Karpas-422 (cell line): ENCODE data around the gene PAIP1. TPM values are rescaled to one million over a fixed set of nuclear protein-coding genes. Genes with fewer than 3 reads are reported as not detected.

Source experiments
- DNase-seq: peaks from one replicate; pipeline ENCODE4 v3.0.0-alpha.2; 2015
- H2AFZ ChIP-seq: fragments of 200-600 bp; sonication (generic); 2 replicates; pipeline ENCODE4 v1.6.1; 2014; ENCODE audit warnings: antibody characterized with exemption, low read length, mixed read lengths
- H3K27ac ChIP-seq: fragments of 200-600 bp; sonication (generic); 2 replicates; pipeline ENCODE4 v1.5.1; 2014; ENCODE audit warnings: mild to moderate bottlenecking, low read length, moderate library complexity
- H3K27me3 ChIP-seq: fragments of 200-600 bp; sonication (generic); 2 replicates; pipeline ENCODE4 v1.6.1; 2014; ENCODE audit warnings: low read length, mixed read lengths
- H3K36me3 ChIP-seq: fragments of 200-600 bp; sonication (generic); 2 replicates; pipeline ENCODE4 v1.6.1; 2014; ENCODE audit warnings: low read length, mixed read lengths; ENCODE audit not compliant: insufficient read depth
- H3K4me1 ChIP-seq: fragments of 200-600 bp; sonication (generic); 2 replicates; pipeline ENCODE4 v1.6.1; 2014; ENCODE audit warnings: mild to moderate bottlenecking, low read length, mixed read lengths
- H3K4me2 ChIP-seq: fragments of 200-600 bp; sonication (generic); 2 replicates; pipeline ENCODE4 v1.6.1; 2014; ENCODE audit warnings: low read length, low read depth, mild to moderate bottlenecking; ENCODE audit not compliant: poor library complexity, severe bottlenecking
- H3K4me3 ChIP-seq: fragments of 200-600 bp; sonication (generic); 2 replicates; pipeline ENCODE4 v1.5.1; 2014; ENCODE audit warnings: mild to moderate bottlenecking, antibody characterized with exemption, low read length, mixed read lengths
- H3K79me2 ChIP-seq: fragments of 200-600 bp; sonication (generic); 2 replicates; pipeline ENCODE4 v1.6.1; 2014; ENCODE audit warnings: mild to moderate bottlenecking, low read length, mixed read lengths
- H3K9ac ChIP-seq: fragments of 200-600 bp; sonication (generic); 2 replicates; pipeline ENCODE4 v1.6.0; 2014; ENCODE audit warnings: low read length
- H3K9me2 ChIP-seq: fragments of 200-600 bp; sonication (generic), shearing (Covaris generic); replicated peaks from 2 replicates; pipeline ENCODE4 v1.6.0; 2014; ENCODE audit warnings: mild to moderate bottlenecking, low read length, moderate library complexity; ENCODE audit not compliant: insufficient read depth
- H3K9me3 ChIP-seq: fragments of 300-700, 200-600 bp; sonication (generic); 2 replicates; pipeline ENCODE4 v1.6.1; 2014; ENCODE audit warnings: low read length, mixed read lengths
- H4K20me1 ChIP-seq: fragments of 200-600 bp; sonication (generic); 2 replicates; pipeline ENCODE4 v1.6.1; 2014; ENCODE audit warnings: mild to moderate bottlenecking, antibody characterized with exemption, low read length, low read depth; ENCODE audit not compliant: insufficient read depth
- total RNA-seq: library from RNA; depleted of rRNA; stranded (reverse); fragments of >200 nt; shearing (Covaris generic); gene quantifications from 2 replicates; pipeline ENCODE4 v1.2.3, GENCODE V29; 2014; ENCODE audit warnings: low replicate concordance

The PAIP1 gene
- total RNA-seq, 1 experiment from 2014 or later, result 128 TPM

- no peak overlapping the region for H2AFZ ChIP-seq
- no peaks in the 10 kb centered on the region for H3K9me3 ChIP-seq
- no peak overlapping the region for H3K4me2 ChIP-seq
- no peak for DNase-seq
- no peak overlapping the region for H3K27ac ChIP-seq
- H3K4me3 ChIP-seq, result no peak overlapping the region
- H3K9me2 ChIP-seq, result no peaks in the 10 kb centered on the region
- H4K20me1 ChIP-seq, result no peaks in the 10 kb centered on the region
- H3K36me3 ChIP-seq, result no peaks in the 10 kb centered on the region
- no peaks in the 10 kb centered on the region for H3K27me3 ChIP-seq
- H3K79me2 ChIP-seq, result peaks cover 57% of the 10 kb centered on the region
- H3K4me1 ChIP-seq, result no peaks in the 10 kb centered on the region
- no peak overlapping the region for H3K9ac ChIP-seq
These were observed 35.5 kb upstream of the PAIP1 start for GRCh38 chr5:43592363-43592762.

GRCh38 chr5:43590700-43591099 lies 33.8 kb upstream of the PAIP1 start:
- no peak overlapping the region for H3K27ac ChIP-seq
- H3K79me2 ChIP-seq, result peaks cover 58% of the 10 kb centered on the region
- H3K4me2 ChIP-seq, result no peak overlapping the region
- no peaks in the 10 kb centered on the region for H3K9me3 ChIP-seq
- H3K9ac ChIP-seq, result no peak overlapping the region
- no peak for DNase-seq
- no peaks in the 10 kb centered on the region; the same call in 1 of the 2 replicates for H3K36me3 ChIP-seq
- H3K9me2 ChIP-seq, result no peaks in the 10 kb centered on the region
- H3K4me3 ChIP-seq, result no peak overlapping the region
- H2AFZ ChIP-seq, result no peak overlapping the region
- no peaks in the 10 kb centered on the region for H3K27me3 ChIP-seq
- no peaks in the 10 kb centered on the region for H4K20me1 ChIP-seq
- no peaks in the 10 kb centered on the region for H3K4me1 ChIP-seq

- Histone ChIP-seq H3K4me1 (no peaks in the 10 kb centered on the region), H2AFZ (no peak overlapping the region), H3K36me3 (no peaks in the 10 kb centered on the region; the same call in 1 of the 2 replicates), H3K9ac (no peak overlapping the region), H3K4me3 (no peak overlapping the region), H4K20me1 (no peaks in the 10 kb centered on the region), H3K27ac (no peak overlapping the region), H3K27me3 (no peaks in the 10 kb centered on the region), H3K9me3 (no peaks in the 10 kb centered on the region), H3K4me2 (no peak overlapping the region), H3K79me2 (peaks cover 52% of the 10 kb centered on the region), H3K9me2 (no peaks in the 10 kb centered on the region)
- no peak for DNase-seq
These were observed 32.4 kb upstream of the PAIP1 start for GRCh38 chr5:43589310-43589709.

- H3K4me2 ChIP-seq, result no peak overlapping the region
- H4K20me1 ChIP-seq, result no peaks in the 10 kb centered on the region
- no peak overlapping the region for H3K9ac ChIP-seq
- no peak overlapping the region for H3K27ac ChIP-seq
- no peaks in the 10 kb centered on the region for H3K9me2 ChIP-seq
- no peaks in the 10 kb centered on the region; the same call in 1 of the 2 replicates for H3K36me3 ChIP-seq
- H3K4me3 ChIP-seq, result no peak overlapping the region
- H2AFZ ChIP-seq, result no peak overlapping the region
- peaks cover 49% of the 10 kb centered on the region for H3K79me2 ChIP-seq
- no peak for DNase-seq
- H3K4me1 ChIP-seq, result no peaks in the 10 kb centered on the region
- no peaks in the 10 kb centered on the region for H3K9me3 ChIP-seq
- no peaks in the 10 kb centered on the region for H3K27me3 ChIP-seq
These were observed 32.0 kb upstream of the PAIP1 start for GRCh38 chr5:43588842-43589241.

GRCh38 chr5:43584166-43584699 lies 27.4 kb upstream of the PAIP1 start:
- Histone ChIP-seq H3K9me2 (no peaks in the 10 kb centered on the region), H3K4me3 (no peak overlapping the region), H3K36me3 (peaks cover 5% of the 10 kb centered on the region; the same call in 1 of the 2 replicates), H3K27ac (no peak overlapping the region), H3K27me3 (no peaks in the 10 kb centered on the region), H3K4me1 (no peaks in the 10 kb centered on the region), H3K4me2 (no peak overlapping the region), H4K20me1 (no peaks in the 10 kb centered on the region), H3K79me2 (peaks cover 23% of the 10 kb centered on the region), H2AFZ (no peak overlapping the region), H3K9ac (no peak overlapping the region), H3K9me3 (no peaks in the 10 kb centered on the region)
- DNase-seq, result no peak

- Histone ChIP-seq H3K4me2 (no peak overlapping the region), H3K9ac (no peak overlapping the region), H3K4me1 (no peaks in the 10 kb centered on the region), H3K36me3 (peaks cover 5% of the 10 kb centered on the region; the same call in 1 of the 2 replicates), H2AFZ (no peak overlapping the region), H3K4me3 (no peak overlapping the region), H3K9me2 (no peaks in the 10 kb centered on the region), H3K79me2 (peaks cover 20% of the 10 kb centered on the region), H3K27ac (no peak overlapping the region), H3K27me3 (no peaks in the 10 kb centered on the region), H3K9me3 (no peaks in the 10 kb centered on the region), H4K20me1 (no peaks in the 10 kb centered on the region)
- DNase-seq, result no peak
These were observed 26.8 kb upstream of the PAIP1 start for GRCh38 chr5:43583724-43584123.

- Histone ChIP-seq H3K9ac (no peak overlapping the region), H3K9me2 (no peaks in the 10 kb centered on the region), H3K4me2 (no peak overlapping the region), H3K27ac (no peak overlapping the region), H3K4me3 (no peak overlapping the region), H4K20me1 (no peaks in the 10 kb centered on the region), H3K27me3 (no peaks in the 10 kb centered on the region), H3K79me2 (peaks cover 17% of the 10 kb centered on the region), H3K9me3 (no peaks in the 10 kb centered on the region), H3K4me1 (no peaks in the 10 kb centered on the region), H2AFZ (no peak overlapping the region), H3K36me3 (peaks cover 5% of the 10 kb centered on the region; the same call in 1 of the 2 replicates)
- DNase-seq, result no peak
These were observed 25.5 kb upstream of the PAIP1 start for GRCh38 chr5:43582082-43583005.

- Histone ChIP-seq H3K9ac (no peak overlapping the region), H4K20me1 (no peaks in the 10 kb centered on the region), H3K79me2 (peaks cover 17% of the 10 kb centered on the region), H3K36me3 (peaks cover 14% of the 10 kb centered on the region), H3K4me1 (peaks cover 5% of the 10 kb centered on the region; the same call in 1 of the 2 replicates), H3K27me3 (no peaks in the 10 kb centered on the region), H3K9me3 (no peaks in the 10 kb centered on the region), H3K4me3 (no peak overlapping the region), H3K9me2 (no peaks in the 10 kb centered on the region), H2AFZ (no peak overlapping the region), H3K27ac (no peak overlapping the region), H3K4me2 (no peak overlapping the region)
- DNase-seq, result no peak
These were observed 24.5 kb upstream of the PAIP1 start for GRCh38 chr5:43581398-43581797.
